NK-92 (cell line): Measurements from ENCODE around the gene PGAP1.

Source experiments
- DNase-seq: peaks from one replicate; lab custom pipeline; 2025; ENCODE audit not compliant: unreplicated experiment; lab: John Stamatoyannopoulos, UW

The PGAP1 gene

GRCh38 chr2:196891136-196891535, 35.4 kb downstream of the PGAP1 start:
- no peak for DNase-seq

- no peak for DNase-seq
Measured at GRCh38 chr2:196887431-196887830, 39.1 kb downstream of the PGAP1 start.

GRCh38 chr2:196884368-196884767, 42.1 kb downstream of the PGAP1 start:
- DNase-seq = no peak

- DNase-seq = no peak
Measured at GRCh38 chr2:196876364-196876763, 50.1 kb downstream of the PGAP1 start.

- DNase-seq = no peak
Measured at GRCh38 chr2:196875414-196875813, 51.1 kb downstream of the PGAP1 start.

GRCh38 chr2:196873511-196873910, 53.0 kb downstream of the PGAP1 start:
- no peak for DNase-seq

GRCh38 chr2:196854629-196855028, 71.9 kb downstream of the PGAP1 start:
- DNase-seq = no peak

- DNase-seq = no peak
Measured at GRCh38 chr2:196853301-196854087, 73.0 kb downstream of the PGAP1 start.

GRCh38 chr2:196851088-196851487, 75.4 kb downstream of the PGAP1 start:
- DNase-seq = no peak

- no peak for DNase-seq
Measured at GRCh38 chr2:196849895-196850294, 76.6 kb downstream of the PGAP1 start.

GRCh38 chr2:196846295-196846694, 80.2 kb downstream of the PGAP1 start:
- no peak for DNase-seq

GRCh38 chr2:196845371-196845770, 81.1 kb downstream of the PGAP1 start:
- no peak for DNase-seq

GRCh38 chr2:196840171-196840570, 86.3 kb downstream of the PGAP1 start:
- DNase-seq = no peak

GRCh38 chr2:196839574-196839973, 86.9 kb downstream of the PGAP1 start:
- no peak for DNase-seq

- no peak for DNase-seq
Measured at GRCh38 chr2:196836440-196836839, 90.1 kb downstream of the PGAP1 start.

- DNase-seq = no peak
Measured at GRCh38 chr2:196830701-196831100, 95.8 kb downstream of the PGAP1 start.

- DNase-seq = no peak
Measured at GRCh38 chr2:196827356-196827755, 99.2 kb downstream of the PGAP1 start.

- DNase-seq = no peak
Measured at GRCh38 chr2:196823750-196824522, 102.6 kb downstream of the PGAP1 start.

- no peak for DNase-seq
Measured at GRCh38 chr2:196821195-196821594, 105.3 kb downstream of the PGAP1 start.

- no peak for DNase-seq
Measured at GRCh38 chr2:196809260-196809659, 117.2 kb downstream of the PGAP1 start, which contains the start of gene C2orf66. C2orf66 (minus strand) TSS chr2:196809355; CDS start chr2:196809336, 19 bp downstream.

GRCh38 chr2:196808083-196808665, 118.3 kb downstream of the PGAP1 start:
- DNase-seq = no peak

GRCh38 chr2:196804381-196804780, 122.1 kb downstream of the PGAP1 start:
- no peak for DNase-seq
